Renal cortical epithelial cell (primary cell): ENCODE measurements around the gene EXOC6. TPM values are rescaled to one million over a fixed set of nuclear protein-coding genes. Genes with fewer than 3 reads are reported as not detected.

ENCODE experiments used
- DNase-seq: peaks from one replicate; pipeline ENCODE4 v3.0.0-alpha.2; 2011; ENCODE audit warnings: low read depth
- total RNA-seq: library from RNA; depleted of rRNA; stranded (reverse); fragments of >200 nt; gene quantifications from 2 replicates; pipeline ENCODE4 v1.2.3, GENCODE V29; 2014

The EXOC6 gene
- total RNA-seq, 1 donor from 2014 or later: 11.0 TPM

DNA sequence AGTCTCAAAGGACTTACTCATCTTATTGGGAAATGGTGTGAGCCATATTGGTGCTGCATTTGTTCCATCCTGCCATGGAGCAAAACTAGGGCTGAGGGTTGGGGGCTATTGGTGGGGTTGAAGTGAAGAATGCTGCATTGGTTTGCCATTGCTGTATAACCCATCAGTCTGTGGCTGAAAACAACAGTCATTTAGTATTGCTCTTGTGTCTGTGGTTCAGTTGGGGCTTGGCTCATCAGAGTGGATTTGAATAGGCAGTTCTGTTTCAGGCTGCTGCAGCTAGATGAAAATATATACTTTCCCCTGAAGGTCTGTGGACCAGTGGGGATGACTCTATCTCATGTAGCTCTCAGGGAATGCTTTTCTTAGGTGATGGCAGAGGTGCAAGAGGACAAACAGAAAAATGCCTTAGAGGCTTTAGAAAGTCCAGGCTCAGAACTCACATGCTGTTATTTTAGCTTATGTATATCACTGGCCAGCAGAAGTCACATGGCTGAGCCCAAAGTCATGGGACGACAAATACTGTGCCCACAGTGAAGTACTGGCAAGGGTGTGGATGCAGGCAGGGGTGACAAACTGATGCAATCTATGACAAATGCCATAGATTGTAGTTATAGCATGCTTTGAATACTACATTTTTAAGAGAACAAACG lies 15.2 kb upstream of the EXOC6 start:
- no peak for DNase-seq

GRCh38 chr10:92834331-92834730 lies 14.0 kb upstream of the EXOC6 start:
- no peak for DNase-seq

- no peak for DNase-seq
Measured at GRCh38 chr10:92834986-92835385, 13.3 kb upstream of the EXOC6 start.

GRCh38 chr10:92837456-92837855 lies 10.9 kb upstream of the EXOC6 start:
- DNase-seq: no peak

DNA sequence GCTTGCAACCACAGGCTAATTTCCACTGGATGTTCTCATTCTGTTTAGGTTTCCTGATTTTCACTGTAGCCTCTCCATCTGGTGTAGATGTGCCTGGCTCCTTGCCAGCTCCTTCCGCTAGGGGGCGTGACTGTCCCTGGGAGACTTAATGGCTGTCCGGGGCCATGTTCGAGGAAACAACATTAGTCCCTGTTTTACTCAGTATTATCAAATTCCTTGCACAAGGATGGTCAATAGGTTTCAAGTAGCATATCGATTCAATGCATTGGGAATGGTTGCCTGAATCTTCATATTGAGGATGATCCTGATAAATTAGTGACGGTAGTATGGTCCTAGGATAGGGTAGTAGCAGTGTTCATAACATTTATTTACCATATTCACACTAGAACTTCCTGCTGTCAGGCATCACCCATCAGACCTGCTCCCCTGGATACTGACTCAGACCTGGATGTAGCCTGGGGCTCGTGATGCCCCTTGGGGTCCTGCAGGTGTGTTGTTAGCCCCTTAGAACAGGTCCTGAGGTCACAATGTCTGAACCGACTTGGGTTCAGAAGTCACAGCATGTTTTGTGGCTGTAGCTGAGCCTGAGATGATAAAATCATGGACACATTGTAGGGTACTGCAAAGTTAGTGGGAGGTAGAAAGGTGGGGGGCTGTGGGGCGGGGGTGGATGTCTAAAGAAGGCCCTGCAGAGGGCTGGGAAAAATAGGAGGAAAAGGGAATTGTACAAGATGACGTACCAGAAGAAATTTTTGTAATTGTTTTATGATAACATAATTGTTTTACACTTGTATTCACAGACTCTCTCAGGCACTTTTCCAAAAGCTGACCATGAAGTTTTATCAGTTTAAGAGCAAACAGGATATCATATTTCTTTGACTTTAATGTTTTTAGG lies 8.9 kb upstream of the EXOC6 start:
- no peak for DNase-seq

GRCh38 chr10:92844746-92845145 lies 3.6 kb upstream of the EXOC6 start:
- no peak for DNase-seq

DNA sequence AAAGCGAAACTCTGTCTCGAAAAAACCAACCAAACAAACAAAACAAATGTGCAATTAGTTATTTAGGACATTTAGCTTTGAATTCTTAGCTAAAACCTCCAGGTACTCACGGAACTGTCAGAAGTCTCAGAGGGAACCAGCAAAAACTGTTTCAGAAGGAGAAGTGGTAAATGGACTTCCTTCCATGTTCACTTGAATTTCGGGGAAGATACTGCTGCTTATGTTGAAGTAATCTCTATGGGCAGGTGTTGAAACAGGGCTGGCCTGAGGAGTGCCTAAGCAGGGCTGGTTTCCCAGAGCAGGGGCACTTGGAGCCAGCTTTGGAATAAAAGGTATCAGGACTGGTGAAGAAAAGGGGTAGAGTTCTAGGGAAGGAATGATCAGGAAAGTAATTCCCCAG lies 2.4 kb upstream of the EXOC6 start:
- no peak for DNase-seq

DNA sequence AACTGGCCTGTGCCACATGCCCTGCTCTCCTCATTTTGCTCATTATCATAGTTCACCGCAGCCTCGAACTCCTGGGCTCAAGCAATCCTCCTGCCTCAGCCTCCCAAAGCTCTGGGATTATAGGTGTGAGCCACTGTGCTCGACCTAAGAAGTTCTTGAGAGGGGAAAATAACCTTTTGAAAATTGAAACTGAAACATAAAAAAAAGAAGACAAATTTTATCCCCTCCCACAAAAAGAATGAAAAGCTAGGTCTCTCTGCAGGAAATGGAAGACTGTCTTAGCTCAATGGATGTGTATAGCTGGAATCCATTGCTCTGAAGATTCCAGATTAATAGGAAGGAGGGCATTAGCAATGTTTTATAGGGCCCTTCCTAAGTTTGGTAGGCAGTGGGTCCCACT lies 2.0 kb upstream of the EXOC6 start:
- DNase-seq: no peak

GRCh38 chr10:92846854-92847201 lies 1.5 kb upstream of the EXOC6 start:
- DNase-seq: no peak

DNA sequence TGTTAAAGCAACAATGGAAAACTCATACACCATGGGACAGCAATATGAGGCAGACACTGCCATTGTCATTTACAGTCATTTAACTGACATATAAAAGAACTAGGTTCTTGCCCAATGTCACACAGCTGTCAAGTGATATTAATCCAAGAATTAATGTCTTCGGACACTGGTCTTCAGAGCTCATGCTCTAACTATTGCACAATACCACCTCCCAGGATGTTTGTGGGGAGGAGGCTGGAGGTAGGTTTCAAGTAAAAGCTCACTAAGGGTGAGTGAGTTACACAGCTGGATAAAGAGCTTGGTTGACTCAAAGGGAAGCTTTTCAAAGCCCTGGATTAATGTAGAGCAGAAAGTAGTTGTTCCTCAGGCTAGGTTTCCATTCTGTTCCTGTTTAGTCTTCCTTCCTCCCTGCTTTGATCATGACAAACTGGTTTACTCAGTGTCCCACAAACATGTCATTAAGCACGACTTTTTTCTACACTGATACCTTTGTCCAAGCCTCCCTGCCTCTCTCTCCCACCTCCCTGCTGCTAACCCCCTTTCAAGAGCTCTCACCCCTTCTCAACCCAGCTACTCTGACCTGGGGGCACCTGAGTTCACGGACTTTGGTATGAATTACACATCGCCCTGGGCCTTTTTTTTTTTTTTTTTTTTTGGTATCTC lies 987 bp upstream of the EXOC6 start:
- peak; percentile 87 for DNase-seq

DNA sequence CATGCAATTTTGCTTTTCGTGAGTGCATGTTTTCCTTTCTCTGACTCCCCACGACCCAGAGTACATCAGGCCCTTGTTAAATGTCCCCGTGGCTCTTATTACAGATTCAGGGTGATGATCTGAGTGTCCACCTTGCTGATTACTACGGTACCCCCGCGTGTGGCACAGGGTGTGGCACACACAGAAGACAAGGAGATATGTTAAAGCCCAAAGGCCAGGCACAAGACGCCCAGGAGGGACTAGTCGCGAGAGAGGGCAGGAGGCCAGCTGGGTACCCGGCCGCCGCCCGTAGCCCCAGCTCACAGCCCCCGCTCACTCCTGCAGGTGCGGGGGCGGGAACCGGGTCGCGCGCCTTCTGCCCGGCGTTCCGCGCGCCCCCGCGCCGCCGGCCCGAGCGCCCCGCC lies 281 bp upstream of the EXOC6 start:
- DNase-seq: no peak

DNA sequence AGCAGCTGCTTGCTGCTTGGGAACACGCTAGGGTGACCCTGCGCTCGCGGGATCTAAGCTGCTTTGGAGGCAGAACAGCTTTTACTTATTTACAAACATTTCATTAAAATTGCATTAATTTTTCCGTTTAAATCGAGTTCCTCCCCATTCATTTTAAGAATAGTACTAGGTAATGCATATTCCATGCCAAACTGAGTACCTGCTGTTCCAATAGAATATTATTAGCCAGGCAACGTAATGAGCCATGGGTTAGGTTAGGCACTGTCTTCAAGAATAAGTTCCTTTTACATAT lies 860 bp downstream of the EXOC6 start:
- DNase-seq: no peak

DNA sequence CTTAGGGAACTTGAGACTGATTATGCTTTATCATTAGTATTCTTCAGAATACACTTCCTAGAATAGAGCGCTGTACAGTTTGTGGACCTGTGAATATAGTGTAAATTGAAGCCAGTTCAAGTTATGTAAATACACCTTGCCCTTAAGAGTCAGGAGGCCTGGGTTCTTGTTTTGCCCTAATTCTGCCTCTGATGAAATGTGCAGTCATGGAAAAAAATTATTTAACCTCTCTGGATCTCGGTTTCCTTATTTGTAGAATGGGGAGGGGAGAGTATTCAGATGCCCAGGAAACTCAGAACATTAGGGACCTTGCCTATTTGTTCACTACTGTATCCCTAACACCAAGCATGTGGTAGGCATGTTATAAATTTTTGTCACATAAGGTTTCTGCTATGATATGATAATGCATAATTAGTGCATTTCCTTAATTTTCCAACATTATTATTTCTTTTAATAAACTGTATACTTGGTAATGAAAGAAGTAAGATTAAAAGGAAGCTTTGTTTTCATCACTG lies 1.3 kb downstream of the EXOC6 start:
- no peak for DNase-seq

DNA sequence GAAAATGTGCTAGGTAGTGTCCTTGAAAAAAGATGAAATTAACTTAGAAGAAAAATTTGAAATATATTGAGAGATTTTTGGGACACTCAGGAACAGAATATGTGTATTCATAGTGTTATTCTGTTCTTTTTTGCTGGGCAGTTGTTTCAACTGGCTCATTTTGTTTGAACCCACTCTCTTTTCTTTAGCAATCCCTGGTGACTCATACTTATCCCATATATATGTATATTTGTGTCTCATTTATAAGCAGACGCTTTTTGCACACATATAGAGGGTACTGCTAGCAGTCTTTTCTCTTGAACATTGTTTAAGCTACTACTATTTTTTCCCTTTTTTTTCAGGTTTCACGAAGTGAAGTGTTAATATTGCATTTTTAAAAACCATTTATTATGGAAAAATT lies 1.9 kb downstream of the EXOC6 start:
- no peak for DNase-seq

DNA sequence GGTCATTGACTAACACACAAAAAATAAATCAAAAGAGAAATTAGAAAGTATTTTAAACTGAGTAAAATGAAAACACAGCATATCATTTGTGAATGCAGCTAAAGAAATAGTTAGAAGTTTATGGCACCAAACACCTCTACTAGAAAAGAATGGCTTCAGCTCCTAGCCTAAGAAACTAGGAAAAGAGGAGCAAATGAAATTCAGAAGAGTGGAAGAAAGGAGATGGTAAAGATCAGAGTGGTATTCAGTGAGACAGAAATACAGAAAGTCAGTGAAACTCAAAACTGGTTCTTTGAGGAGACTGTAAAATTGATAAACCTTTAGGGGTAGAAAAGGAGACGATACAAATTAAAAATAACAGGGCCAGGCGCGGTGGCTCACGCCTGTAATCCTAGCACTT lies 2.7 kb downstream of the EXOC6 start:
- no peak for DNase-seq

DNA sequence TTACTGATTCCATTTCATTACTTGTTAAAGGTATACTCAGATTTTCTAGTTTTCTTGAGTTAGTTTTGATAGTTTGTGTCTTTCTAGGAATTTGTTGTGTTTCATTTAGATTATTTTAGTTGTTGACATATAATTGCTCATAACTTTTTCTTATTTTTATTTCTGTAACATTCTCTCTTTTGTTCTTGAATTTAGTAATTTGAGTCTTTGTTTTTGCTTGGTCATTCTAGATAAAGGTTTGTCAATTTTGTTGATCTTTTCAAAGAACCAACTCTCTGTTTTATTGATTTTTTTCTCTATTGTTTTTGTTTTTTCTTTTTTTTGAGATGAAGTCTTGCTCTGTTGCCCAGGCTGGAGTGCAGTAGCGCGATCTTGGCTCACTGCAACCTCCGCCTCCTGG lies 7.2 kb downstream of the EXOC6 start:
- DNase-seq: no peak

GRCh38 chr10:92857904-92858514 lies 9.7 kb downstream of the EXOC6 start:
- no peak for DNase-seq

GRCh38 chr10:92867235-92867634 lies 18.9 kb downstream of the EXOC6 start:
- DNase-seq: no peak

- no peak for DNase-seq
Measured at GRCh38 chr10:92868036-92868435, 19.7 kb downstream of the EXOC6 start.

GRCh38 chr10:92868557-92868956 lies 20.2 kb downstream of the EXOC6 start:
- DNase-seq: no peak

GRCh38 chr10:92873029-92873428 lies 24.7 kb downstream of the EXOC6 start:
- DNase-seq: no peak

GRCh38 chr10:92876509-92877036 lies 28.3 kb downstream of the EXOC6 start:
- no peak for DNase-seq
